ENCODE results near the gene FGD6. TPM values are rescaled to one million over a fixed set of nuclear protein-coding genes. Genes with fewer than 3 reads are reported as not detected.

The FGD6 gene
- total RNA-seq, 2 experiments from 2014 or later = 1.5 TPM

DNA sequence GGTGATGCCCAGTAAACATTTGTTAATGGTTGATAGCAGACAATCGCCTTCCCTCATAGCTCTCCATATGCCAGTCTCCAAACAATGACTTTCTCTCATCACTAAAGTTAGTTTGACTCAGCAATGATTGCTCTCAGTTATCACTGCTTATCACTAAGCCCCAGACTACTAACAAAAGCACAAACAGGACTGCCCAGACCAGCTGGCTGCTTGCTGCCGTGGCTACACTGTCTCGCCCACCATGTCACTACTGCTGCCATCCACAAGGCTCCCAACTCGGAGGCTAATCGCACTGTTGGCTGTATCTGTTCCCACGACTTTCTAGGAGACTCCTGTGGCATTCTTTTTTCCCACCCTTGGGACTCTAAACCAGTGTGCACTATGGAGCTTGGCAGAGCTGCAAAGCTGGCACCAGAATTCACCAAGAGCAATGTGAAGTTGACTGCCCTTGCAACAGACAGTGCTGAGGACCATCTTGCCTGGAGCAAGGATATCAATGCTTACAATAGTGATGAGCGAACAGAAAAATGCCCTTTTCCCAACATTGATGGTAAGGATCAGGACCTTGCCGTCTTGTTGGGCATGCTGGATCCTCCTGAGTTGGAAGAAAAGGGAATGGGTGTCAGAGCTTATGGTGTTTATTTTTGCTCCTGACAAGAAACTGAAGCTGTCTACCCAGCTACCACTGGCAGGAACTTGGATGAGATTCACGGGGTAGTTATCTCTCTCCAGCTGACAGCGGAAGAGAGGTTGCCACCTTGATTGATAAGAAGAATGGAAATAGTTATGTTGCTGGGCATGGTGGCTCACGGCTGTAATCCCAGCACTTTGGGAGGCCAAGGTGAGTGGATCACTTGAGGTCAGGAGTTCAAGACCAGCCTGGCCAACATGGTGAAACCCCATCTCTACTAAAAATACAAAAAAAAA, 116.7 kb downstream of the FGD6 start:
- intact Hi-C loops (cut with DNase I, micrococcal nuclease) = no loop called here
- ChIA-PET CTCF (no interaction called here), POLR2A (no interaction called here)
- Mint-ChIP-seq H3K36me3 (ENCODE audit: low read depth) (no peaks in the 10 kb centered on the region), H3K4me3 (no peak overlapping the region), H3K9me3 (no peaks in the 10 kb centered on the region), H3K4me1 (ENCODE audit: low read depth) (peaks cover 7% of the 10 kb centered on the region), H3K27ac (no peak overlapping the region), H3K27me3 (no peaks in the 10 kb centered on the region)
- DNase-seq = no peak
- H3K27ac ChIP-seq (ENCODE audit: low read depth in 1 of 2, low read length in 2 of 2) = no peak overlapping the region
- ATAC-seq (ENCODE audit: poor library complexity) = no peak
- H3K36me3 ChIP-seq (ENCODE audit: insufficient read depth, low read length) = no peaks in the 10 kb centered on the region
- H3K27me3 ChIP-seq (ENCODE audit: control insufficient read depth in 1 of 2, insufficient read depth in 2 of 2, low read length in 2 of 2) = no peaks in the 10 kb centered on the region
- TF ChIP-seq, protein P1, sequence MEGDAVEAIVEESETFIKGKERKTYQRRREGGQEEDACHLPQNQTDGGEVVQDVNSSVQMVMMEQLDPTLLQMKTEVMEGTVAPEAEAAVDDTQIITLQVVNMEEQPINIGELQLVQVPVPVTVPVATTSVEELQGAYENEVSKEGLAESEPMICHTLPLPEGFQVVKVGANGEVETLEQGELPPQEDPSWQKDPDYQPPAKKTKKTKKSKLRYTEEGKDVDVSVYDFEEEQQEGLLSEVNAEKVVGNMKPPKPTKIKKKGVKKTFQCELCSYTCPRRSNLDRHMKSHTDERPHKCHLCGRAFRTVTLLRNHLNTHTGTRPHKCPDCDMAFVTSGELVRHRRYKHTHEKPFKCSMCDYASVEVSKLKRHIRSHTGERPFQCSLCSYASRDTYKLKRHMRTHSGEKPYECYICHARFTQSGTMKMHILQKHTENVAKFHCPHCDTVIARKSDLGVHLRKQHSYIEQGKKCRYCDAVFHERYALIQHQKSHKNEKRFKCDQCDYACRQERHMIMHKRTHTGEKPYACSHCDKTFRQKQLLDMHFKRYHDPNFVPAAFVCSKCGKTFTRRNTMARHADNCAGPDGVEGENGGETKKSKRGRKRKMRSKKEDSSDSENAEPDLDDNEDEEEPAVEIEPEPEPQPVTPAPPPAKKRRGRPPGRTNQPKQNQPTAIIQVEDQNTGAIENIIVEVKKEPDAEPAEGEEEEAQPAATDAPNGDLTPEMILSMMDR (IDR thresholded peaks at IDR 0.05) = no peak
- no peak overlapping the region for H3K4me3 ChIP-seq (ENCODE audit: low read length)
- H3K4me1 ChIP-seq (ENCODE audit: insufficient read depth, low read length) = no peaks in the 10 kb centered on the region
- H3K9me3 ChIP-seq (ENCODE audit: control insufficient read depth in 1 of 2, insufficient read depth in 1 of 2, low read length in 2 of 2) = no peaks in the 10 kb centered on the region

DNA sequence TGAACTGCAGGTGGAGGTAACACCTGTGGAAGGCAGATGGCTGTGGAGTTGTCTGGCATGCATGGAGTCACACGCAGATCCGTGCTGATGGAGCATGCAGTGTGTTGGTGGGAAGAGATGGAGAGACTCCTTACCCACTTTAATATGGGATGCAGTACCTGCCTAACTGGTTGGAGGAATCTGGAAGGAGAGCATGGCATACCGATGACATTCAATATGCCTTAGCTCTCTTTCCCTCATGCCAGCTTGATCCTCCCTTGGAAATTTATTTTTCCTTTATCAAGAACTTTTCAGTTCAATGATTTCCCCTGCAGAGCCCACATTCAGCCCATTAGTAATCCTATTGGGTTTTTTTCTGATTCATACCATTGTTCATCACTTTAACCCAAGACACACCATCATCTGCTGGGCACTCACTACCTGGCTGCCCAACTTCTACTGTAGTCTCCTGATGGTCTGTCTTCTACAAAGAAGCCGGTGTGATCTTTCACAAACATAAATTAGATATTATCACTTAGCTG, 117.9 kb downstream of the FGD6 start:
- TF ChIP-seq, protein P1 (IDR thresholded peaks at IDR 0.05) = no peak
- H3K27ac Mint-ChIP-seq = no peak overlapping the region
- H3K4me3 Mint-ChIP-seq = no peak overlapping the region
- peaks cover 7% of the 10 kb centered on the region for H3K4me1 Mint-ChIP-seq (ENCODE audit: low read depth)
- H3K36me3 Mint-ChIP-seq (ENCODE audit: low read depth) = no peaks in the 10 kb centered on the region
- H3K36me3 ChIP-seq (ENCODE audit: insufficient read depth, low read length) = no peaks in the 10 kb centered on the region
- H3K27me3 ChIP-seq (ENCODE audit: control insufficient read depth in 1 of 2, insufficient read depth in 2 of 2, low read length in 2 of 2) = no peaks in the 10 kb centered on the region
- H3K27me3 Mint-ChIP-seq = no peaks in the 10 kb centered on the region
- H3K4me3 ChIP-seq (ENCODE audit: low read length) = no peak overlapping the region
- ChIA-PET CTCF (no interaction called here), POLR2A (no interaction called here)
- intact Hi-C loops (cut with DNase I, micrococcal nuclease) = no loop called here
- no peaks in the 10 kb centered on the region for H3K9me3 ChIP-seq (ENCODE audit: control insufficient read depth in 1 of 2, insufficient read depth in 1 of 2, low read length in 2 of 2)
- H3K9me3 Mint-ChIP-seq = no peaks in the 10 kb centered on the region
- no peak overlapping the region for H3K27ac ChIP-seq (ENCODE audit: low read depth in 1 of 2, low read length in 2 of 2)
- ATAC-seq (ENCODE audit: poor library complexity) (no peak), DNase-seq (no peak)
- no peaks in the 10 kb centered on the region for H3K4me1 ChIP-seq (ENCODE audit: insufficient read depth, low read length)

DNA sequence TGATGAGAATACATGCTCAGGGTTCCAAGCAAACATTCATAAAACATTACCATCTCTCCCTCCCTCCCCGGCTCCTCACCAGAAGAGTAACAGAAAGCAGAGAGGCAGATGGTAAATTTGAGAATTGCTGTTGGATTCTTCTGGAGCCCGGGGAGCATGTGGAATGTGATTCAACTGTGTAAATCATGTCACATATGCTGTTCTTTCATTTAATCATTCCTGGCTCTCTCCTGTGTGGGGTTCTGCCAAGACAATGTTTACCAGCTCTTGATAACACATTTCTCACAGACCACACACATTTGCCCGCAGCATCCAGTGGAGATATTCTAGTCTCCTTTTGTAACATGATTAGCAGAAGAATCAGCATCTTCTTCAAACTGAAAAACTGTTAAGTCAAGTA, 120.4 kb downstream of the FGD6 start:
- no peak overlapping the region for H3K4me3 Mint-ChIP-seq
- no peaks in the 10 kb centered on the region for H3K9me3 Mint-ChIP-seq
- H3K4me1 ChIP-seq (ENCODE audit: insufficient read depth, low read length) = no peaks in the 10 kb centered on the region
- no peaks in the 10 kb centered on the region for H3K36me3 ChIP-seq (ENCODE audit: insufficient read depth, low read length)
- POLR2A ChIA-PET = no interaction called here
- H3K9me3 ChIP-seq (ENCODE audit: control insufficient read depth in 1 of 2, insufficient read depth in 1 of 2, low read length in 2 of 2) = no peaks in the 10 kb centered on the region
- H3K4me1 Mint-ChIP-seq (ENCODE audit: low read depth) = no peaks in the 10 kb centered on the region
- ATAC-seq (ENCODE audit: poor library complexity) = no peak
- DNase-seq = no peak
- no peaks in the 10 kb centered on the region for H3K27me3 Mint-ChIP-seq
- no peak overlapping the region for H3K27ac ChIP-seq (ENCODE audit: low read depth in 1 of 2, low read length in 2 of 2)
- TF ChIP-seq, protein P1 (IDR thresholded peaks at IDR 0.05) = no peak
- intact Hi-C loops (cut with DNase I, micrococcal nuclease) = no loop called here
- CTCF ChIA-PET = no interaction called here
- no peak overlapping the region for H3K4me3 ChIP-seq (ENCODE audit: low read length)
- H3K27me3 ChIP-seq (ENCODE audit: control insufficient read depth in 1 of 2, insufficient read depth in 2 of 2, low read length in 2 of 2) = no peaks in the 10 kb centered on the region
- H3K36me3 Mint-ChIP-seq (ENCODE audit: low read depth) = no peaks in the 10 kb centered on the region
- H3K27ac Mint-ChIP-seq = no peak overlapping the region
